HG03060 (cell line): ENCODE measurements around the gene P3H3.
"Not testable (repeated sequence)": the region's sequence is repeated elsewhere in the genome, so short reads cannot be mapped to it uniquely, and the experiment has no call there.

Experiments used
- ATAC-seq: cut with Tn5 transposase; IDR thresholded peaks from one replicate; pipeline ENCODE4 v1.9.1; 2021; ENCODE audit warnings: low read depth, moderate number of reproducible peaks; ENCODE audit not compliant: unreplicated experiment

Gene P3H3

GRCh38 chr12:6884539-6884938 lies 56.3 kb downstream of the P3H3 start:
- ATAC-seq = no peak

DNA sequence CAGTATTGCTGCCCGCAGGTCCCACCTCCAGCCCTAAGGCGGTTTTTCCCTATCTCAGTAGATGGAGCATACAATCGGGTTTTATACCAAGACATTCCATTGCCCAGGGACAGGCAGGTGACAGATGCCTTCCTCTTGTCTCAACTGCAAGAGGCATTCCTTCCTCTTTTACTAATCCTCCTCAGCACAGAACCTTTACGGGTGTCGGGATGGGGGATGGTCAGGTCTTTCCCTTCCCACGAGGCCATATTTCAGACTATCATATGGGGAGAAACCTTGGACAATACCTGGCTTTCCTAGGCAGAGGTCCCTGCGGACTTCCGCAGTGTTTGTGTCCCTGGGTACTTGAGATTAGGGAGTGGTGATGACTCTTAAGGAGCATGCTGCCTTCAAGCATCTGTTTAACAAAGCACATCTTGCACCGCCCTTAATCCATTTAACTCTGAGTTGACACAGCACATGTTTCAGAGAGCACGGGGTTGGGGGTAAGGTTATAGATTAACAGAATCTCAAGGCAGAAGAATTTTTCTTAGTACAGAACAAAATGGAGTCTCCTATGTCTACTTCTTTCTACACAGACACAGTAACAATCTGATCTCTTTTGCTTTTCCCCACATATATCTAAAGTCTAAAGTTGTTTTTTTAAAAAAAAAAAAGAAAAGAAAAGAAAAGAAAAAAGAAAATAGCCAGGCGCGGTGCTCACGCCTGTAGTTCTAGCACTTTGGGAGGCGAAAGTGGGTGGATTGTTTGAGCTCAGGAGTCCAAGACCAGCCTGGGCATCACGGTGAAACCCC lies 58.2 kb downstream of the P3H3 start:
- ATAC-seq = not testable (repeated sequence)

- ATAC-seq = no peak
Measured at GRCh38 chr12:6887460-6887859, 59.3 kb downstream of the P3H3 start.

DNA sequence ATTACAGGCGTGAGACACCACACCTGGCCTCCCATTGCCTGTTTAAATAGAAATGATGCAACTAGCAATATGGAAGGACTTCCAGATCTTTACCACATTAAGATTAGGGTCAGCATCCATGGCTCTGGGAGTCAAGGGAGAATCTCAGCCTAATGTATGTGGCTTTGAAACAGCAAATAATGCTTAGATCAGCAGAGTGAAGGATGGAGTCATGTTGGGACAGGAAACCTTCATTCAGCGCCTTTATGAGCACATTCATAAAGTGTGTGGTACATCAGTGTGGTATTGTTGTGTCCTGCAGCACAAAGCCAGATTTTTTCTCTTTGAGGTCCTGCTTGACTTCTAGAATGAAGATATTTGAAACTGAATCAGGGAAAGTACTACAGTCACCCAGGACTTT lies 60.2 kb downstream of the P3H3 start:
- ATAC-seq = no peak

- not testable (repeated sequence) for ATAC-seq
Measured at GRCh38 chr12:6888794-6889193, 60.6 kb downstream of the P3H3 start.
